Stimulated activated memory B cell treated with anti-CD40 and anti-IgM and Interleukin-4, amounts not matched to agents 10 μg/mL and 1 μg/mL and 100 μg/mL, for 72 hours (primary cell): ENCODE results near the gene HDAC4.

Experiments
- ATAC-seq: fragments of 150-1000 bp; cut with Tn5 transposase; 2 replicates; pipeline ENCODE4 v1.10.0; 2021
- H3K27ac Mint-ChIP-seq: one replicate; pipeline ENCODE4 v1.8.0; 2022; ENCODE audit warnings: mild to moderate bottlenecking, mixed read lengths
- H3K27me3 Mint-ChIP-seq: one replicate; pipeline ENCODE4 v1.8.0; 2022; ENCODE audit warnings: mixed read lengths
- H3K36me3 Mint-ChIP-seq: one replicate; pipeline ENCODE4 v1.8.0; 2022; ENCODE audit warnings: mixed read lengths
- H3K4me1 Mint-ChIP-seq: one replicate; pipeline ENCODE4 v1.8.0; 2022; ENCODE audit warnings: mixed read lengths
- H3K4me3 Mint-ChIP-seq: one replicate; pipeline ENCODE4 v1.8.0; 2022; ENCODE audit warnings: mild to moderate bottlenecking, moderate library complexity, mixed read lengths
- H3K9me3 Mint-ChIP-seq: one replicate; pipeline ENCODE4 v1.8.0; 2022; ENCODE audit warnings: mixed read lengths

Gene HDAC4

DNA sequence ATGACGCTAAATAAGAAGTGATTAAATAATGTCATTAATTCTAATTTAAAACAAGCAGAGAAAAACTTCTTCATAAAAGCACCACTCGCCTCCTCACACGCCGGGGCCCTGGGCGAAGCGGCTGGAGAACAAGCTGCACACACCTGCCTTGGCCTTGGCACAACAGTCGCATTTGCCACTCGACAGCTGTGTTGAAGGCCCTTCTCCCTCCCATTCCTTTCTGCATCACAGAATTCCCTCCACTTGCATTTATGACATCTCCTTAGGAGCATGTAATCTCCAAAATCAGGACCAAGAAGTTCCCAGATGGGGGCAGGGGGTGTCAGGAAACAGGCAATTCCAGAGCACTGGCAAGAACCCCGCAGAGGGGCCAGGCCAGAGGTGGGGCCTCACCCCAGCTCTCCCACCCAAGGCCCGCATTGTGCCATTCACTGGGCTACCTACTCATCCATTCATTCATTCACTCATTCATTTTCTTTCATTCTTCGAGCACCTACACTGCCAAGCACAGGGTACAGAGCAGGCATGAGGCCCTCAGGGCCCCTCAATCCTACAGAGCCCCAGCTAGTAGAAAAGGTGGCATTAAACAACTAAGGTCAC is 6.4 kb downstream of the HDAC4 start:
- peaks cover 33% of the 10 kb centered on the region for H3K4me1 Mint-ChIP-seq

DNA sequence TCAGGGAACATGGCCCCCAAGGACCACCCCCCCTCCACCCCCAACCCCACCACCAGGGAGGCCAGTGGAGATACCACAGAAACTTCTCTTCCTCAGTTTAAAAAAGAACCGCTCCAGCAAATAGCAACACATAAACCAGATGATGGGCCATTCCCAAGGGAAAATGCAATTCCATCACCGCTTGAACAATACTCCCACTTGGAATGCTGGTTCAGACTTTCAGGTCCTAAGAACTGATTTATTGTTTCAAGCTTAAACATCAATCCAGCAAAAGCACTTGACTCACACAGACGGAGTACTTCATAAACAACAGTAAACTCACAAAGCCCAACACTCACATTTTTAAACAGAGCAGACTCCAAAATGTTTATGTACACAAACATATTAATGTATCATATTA is 6.9 kb downstream of the HDAC4 start:
- Mint-ChIP-seq H3K4me1 (peaks cover 28% of the 10 kb centered on the region), H3K27me3 (no peaks in the 10 kb centered on the region), H3K36me3 (peaks cover 14% of the 10 kb centered on the region), H3K4me3 (no peak overlapping the region), H3K9me3 (no peaks in the 10 kb centered on the region), H3K27ac (no peak overlapping the region)
- no peak for ATAC-seq

More for the DNA sequence above, 6.4 kb downstream of the HDAC4 start:
- Mint-ChIP-seq H3K36me3 (peaks cover 9% of the 10 kb centered on the region), H3K9me3 (no peaks in the 10 kb centered on the region), H3K27me3 (no peaks in the 10 kb centered on the region), H3K4me3 (no peak overlapping the region), H3K27ac (no peak overlapping the region)
- ATAC-seq = no peak

DNA sequence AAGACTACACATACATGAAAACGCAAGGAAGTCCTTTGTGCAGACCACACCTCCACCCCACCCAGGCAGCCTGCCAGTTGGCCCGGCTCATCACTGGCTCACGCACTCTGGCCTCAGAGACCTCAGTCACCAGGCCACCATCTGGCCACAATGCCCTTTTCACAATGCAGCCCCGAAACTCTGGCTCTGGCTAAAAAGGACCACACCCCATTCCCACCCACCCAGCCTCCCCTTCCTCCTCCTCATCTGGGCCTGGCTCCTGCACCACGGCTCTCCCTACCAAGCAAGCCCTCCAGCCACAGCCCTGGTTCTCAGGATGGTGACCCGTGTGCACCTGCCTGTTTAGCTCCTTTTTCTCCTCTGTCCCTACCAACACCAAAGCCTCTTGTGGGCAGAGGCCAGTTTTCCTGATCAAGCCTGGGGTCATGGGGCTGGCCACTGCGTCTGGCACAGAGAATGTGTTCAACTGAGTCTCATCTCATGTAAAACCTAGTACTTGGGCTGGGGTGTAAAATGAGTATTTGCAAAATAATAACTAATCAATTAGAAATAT is 7.4 kb downstream of the HDAC4 start:
- ATAC-seq = no peak
- Mint-ChIP-seq H3K9me3 (no peaks in the 10 kb centered on the region), H3K27me3 (no peaks in the 10 kb centered on the region), H3K4me3 (no peak overlapping the region), H3K36me3 (peaks cover 15% of the 10 kb centered on the region), H3K4me1 (peaks cover 27% of the 10 kb centered on the region), H3K27ac (no peak overlapping the region)

DNA sequence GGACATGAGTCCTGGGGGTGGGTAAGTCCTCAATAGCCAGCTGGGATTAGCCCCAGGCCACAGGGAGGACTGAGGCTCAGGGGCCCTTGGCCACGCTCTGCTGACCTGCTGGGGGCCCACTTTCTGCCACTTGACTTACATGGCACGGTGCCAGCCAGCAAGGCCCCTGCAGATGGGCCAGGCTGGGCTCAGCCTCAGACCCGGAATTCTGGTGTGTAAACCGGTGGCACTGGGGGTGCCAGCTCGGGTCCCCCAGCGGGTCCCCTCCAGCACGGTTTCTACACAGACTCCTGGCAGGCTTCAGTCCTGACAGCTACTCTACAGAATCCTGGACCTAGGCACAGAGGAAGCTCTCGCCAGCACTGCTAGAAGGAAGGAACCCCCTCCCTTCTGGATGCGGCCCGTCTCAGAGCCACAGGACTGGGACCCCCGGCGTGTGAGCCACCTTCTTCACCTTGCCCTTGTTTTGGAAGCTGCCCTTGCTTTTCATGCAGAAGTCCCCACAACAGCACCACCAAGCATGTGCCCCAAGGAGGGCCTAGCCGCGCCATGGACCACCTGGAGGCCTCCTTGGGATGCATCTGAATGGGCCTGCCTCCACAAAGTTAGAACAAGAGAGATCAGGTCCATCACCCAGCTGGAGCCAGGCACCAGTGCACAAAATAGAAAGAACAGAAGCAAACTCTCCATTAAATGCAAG is 8.0 kb downstream of the HDAC4 start:
- Mint-ChIP-seq H3K4me1 (peaks cover 23% of the 10 kb centered on the region), H3K27ac (no peak overlapping the region), H3K27me3 (no peaks in the 10 kb centered on the region), H3K9me3 (no peaks in the 10 kb centered on the region), H3K4me3 (no peak overlapping the region), H3K36me3 (peaks cover 15% of the 10 kb centered on the region)
- ATAC-seq = no peak

DNA sequence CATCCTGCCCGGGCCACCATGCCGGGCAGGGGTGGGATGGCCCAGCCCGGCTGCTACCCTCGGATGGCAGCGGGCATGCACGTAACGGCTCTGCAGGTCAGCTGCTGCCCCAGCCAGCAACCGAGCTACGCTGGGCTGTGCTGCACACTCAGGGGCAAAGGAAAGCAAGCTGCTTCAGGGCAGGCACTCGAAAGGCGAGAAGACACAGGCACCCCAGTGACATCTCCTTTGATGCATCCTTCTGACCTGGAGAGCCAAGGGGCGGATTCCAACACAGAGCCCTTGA is 8.8 kb downstream of the HDAC4 start:
- ATAC-seq = no peak

DNA sequence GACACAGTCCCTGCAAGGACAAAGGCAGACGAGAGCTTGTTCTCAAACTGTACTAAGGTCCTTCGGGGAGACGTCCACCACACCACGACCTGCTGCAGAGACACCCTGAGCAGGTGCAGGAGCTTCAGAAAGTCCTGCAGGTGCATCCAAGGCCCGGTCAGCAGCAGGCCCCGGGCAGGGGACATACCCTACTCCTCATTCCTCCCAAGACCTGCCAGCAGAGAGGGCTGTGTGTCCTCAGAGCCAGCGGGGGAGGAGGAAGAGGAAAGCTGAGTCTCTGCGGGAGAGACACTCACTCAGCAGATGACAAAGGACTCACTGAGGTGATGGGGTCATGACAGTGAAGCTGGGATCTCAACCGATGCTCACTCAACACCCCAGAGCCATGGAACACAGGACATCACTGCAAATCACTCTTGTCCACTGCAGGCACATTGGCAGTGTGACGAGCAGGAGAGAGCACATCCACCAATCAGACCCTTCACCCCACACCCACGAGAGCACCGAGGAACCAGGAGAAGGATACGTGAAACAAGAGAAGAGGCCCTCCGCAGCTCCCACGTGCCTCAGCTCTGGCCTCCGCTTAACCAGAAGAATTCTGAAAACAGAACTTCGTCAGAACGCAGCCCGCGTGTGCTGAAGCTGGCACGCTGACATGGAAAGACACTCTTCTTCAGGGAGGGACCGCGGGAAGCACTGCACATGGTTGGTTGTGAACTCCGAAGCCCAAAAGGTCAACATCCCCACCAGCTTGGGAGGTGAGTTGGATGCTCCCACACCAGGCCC is 9.3 kb downstream of the HDAC4 start:
- H3K4me1 Mint-ChIP-seq = peaks cover 11% of the 10 kb centered on the region

More for the DNA sequence above, 8.8 kb downstream of the HDAC4 start:
- Mint-ChIP-seq H3K4me3 (no peak overlapping the region), H3K36me3 (peaks cover 15% of the 10 kb centered on the region), H3K27ac (no peak overlapping the region), H3K4me1 (peaks cover 14% of the 10 kb centered on the region), H3K9me3 (no peaks in the 10 kb centered on the region), H3K27me3 (no peaks in the 10 kb centered on the region)

DNA sequence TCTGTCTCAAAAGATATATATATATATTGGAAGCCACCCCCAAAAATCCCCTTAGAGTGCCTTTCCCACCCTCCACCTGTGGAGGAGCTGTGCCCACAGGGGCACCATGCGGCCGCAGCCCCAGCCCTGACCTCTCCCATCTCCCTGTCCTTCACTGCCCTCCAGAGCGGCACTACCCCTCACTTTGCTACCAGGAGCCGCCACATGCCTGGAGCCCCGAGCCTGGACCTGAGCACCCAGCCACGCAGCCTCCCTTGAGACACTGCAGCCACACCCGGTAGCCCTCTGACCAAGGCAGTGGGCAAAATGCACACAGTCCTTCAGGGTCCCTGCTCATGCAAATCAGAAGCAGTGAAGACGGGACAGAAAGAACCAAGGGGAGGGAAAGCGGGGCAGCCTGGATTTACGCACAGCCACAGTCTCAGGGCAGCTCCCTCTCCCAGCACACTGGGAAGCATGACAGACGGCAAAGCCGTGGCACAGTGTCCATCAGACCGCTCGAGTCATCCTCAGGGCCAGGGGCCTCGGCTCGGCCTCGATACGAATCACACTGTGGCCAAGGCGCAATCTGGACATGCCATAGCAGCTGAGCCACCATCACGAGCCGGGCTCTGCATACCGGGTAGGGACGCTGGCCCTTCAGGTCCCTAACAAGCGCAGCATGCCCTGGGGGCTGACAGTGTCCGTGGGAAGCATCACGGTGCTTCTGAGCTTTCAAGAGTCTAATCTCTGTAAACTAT is 10.1 kb downstream of the HDAC4 start:
- no peak for ATAC-seq
- no peaks in the 10 kb centered on the region for H3K9me3 Mint-ChIP-seq
- H3K4me1 Mint-ChIP-seq = peaks cover 16% of the 10 kb centered on the region
- H3K27me3 Mint-ChIP-seq = no peaks in the 10 kb centered on the region
- H3K27ac Mint-ChIP-seq = no peak overlapping the region
- H3K36me3 Mint-ChIP-seq = peaks cover 19% of the 10 kb centered on the region
- H3K4me3 Mint-ChIP-seq = no peak overlapping the region

More for the DNA sequence above, 9.3 kb downstream of the HDAC4 start:
- Mint-ChIP-seq H3K27ac (no peak overlapping the region), H3K36me3 (peaks cover 15% of the 10 kb centered on the region), H3K9me3 (no peaks in the 10 kb centered on the region), H3K4me3 (no peak overlapping the region), H3K27me3 (no peaks in the 10 kb centered on the region)
- no peak for ATAC-seq

DNA sequence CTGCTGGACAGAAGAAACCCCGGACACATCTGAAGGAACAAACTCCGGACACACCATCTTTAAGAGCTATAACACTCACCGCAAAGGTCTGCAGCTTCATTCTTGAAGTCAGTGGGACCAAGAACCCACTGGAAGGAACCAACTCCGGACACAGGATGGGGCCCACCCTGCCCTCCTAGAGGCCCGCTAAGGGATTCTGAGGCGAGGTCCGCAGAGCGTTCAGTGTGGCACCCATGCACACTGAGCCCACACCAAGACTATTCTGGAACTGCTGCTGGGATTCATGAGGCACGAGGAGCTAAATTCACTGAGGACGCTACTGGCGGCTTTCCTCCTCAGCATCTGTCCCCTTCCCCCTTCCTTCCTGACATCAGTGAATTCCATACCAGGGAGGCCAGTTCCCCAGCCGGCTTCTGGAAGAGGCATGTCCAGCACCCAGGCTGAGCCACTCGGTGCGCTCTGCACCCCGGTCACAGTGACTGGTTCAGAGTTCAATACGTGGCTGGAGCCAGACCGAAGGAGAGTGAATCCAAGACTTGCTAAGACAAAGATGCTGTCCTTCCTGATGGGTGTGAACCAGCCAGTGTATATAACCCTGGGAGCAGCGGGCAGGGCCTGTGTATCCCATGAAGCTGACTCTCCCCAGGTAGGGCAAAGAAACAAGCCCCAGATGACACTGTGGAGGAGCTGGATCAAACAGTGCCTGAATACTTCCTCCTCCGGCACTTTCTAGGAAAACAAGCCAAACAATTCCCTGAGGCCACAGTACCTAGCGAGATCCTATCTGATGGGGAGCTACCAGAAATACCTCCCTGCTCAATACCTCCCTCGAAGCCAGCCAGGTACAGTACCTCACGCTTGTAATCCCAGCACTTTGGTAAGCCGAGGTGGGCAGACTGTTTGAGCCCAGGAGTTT is 11.1 kb downstream of the HDAC4 start:
- ATAC-seq = no peak
- no peaks in the 10 kb centered on the region for H3K27me3 Mint-ChIP-seq
- no peak overlapping the region for H3K27ac Mint-ChIP-seq
- H3K36me3 Mint-ChIP-seq = peaks cover 21% of the 10 kb centered on the region
- H3K4me3 Mint-ChIP-seq = no peak overlapping the region
- H3K9me3 Mint-ChIP-seq = no peaks in the 10 kb centered on the region
- peaks cover 17% of the 10 kb centered on the region for H3K4me1 Mint-ChIP-seq

DNA sequence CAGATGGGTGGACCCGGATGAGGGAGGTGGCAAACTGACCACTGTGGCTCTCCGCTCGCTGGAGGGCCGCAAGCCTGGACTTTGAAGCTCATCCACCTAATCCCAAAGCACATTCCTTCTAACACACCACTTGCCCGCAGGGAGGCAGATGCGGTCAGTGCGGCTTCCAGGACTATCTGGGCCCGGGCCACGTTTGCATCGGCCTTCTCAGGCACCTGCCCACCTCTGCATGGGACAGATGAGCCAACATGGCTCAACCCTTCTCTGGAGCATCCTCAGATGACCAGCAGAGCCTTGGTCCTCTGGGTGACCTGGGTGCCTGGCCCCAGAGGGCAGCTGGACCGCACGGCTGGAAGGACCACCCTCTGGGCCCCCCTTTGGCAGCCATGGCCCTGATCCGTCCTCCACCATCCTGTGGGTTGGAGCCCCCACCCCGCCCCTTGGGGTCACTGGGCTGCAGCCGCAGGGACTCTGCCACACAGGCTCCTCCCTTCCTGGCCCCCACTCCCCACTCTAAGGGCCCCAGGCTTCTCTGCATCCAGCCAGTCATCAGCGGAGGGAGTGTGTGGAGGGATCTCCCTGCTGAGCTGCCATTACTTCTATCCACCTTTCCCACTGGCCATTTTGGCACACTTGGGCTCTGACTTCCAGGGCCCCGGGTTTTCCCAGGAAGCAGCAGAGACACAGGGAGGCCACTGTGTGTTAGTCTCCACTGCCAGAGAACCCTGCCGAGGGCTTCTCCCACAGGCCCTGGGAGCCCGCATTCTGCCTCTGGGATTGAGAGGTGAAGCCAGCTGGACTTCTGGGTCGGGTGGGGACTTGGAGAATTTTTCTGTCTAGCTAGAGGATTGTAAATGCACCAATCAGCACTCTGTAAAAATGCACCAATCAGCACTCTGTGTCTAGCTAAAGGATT is 12.3 kb downstream of the HDAC4 start:
- Mint-ChIP-seq H3K9me3 (no peaks in the 10 kb centered on the region), H3K4me1 (peaks cover 16% of the 10 kb centered on the region), H3K27ac (no peak overlapping the region), H3K27me3 (no peaks in the 10 kb centered on the region), H3K36me3 (peaks cover 21% of the 10 kb centered on the region), H3K4me3 (no peak overlapping the region)
- ATAC-seq = no peak

DNA sequence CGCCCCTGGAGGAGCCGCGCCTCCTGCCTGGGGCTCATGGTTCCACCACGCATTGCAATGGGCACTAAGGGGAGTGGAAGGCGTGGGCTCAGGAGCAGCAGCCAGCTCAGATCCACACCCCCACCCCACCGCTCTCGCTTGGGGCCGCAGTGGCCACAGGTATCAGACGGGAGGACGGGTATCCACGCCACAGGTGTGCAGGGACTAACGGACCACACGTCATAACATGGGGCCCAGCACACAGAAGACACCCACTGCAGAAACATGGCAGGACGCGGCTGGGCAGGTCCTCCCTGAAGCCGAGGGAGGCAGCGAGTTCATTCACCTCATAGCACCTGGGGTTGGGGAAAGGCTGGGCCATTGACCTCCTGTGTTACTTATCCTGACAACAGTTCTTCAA is 13.0 kb downstream of the HDAC4 start:
- ATAC-seq = no peak
- no peaks in the 10 kb centered on the region for H3K9me3 Mint-ChIP-seq
- peaks cover 15% of the 10 kb centered on the region for H3K4me1 Mint-ChIP-seq
- H3K4me3 Mint-ChIP-seq = no peak overlapping the region
- no peak overlapping the region for H3K27ac Mint-ChIP-seq
- H3K36me3 Mint-ChIP-seq = peaks cover 21% of the 10 kb centered on the region
- no peaks in the 10 kb centered on the region for H3K27me3 Mint-ChIP-seq

DNA sequence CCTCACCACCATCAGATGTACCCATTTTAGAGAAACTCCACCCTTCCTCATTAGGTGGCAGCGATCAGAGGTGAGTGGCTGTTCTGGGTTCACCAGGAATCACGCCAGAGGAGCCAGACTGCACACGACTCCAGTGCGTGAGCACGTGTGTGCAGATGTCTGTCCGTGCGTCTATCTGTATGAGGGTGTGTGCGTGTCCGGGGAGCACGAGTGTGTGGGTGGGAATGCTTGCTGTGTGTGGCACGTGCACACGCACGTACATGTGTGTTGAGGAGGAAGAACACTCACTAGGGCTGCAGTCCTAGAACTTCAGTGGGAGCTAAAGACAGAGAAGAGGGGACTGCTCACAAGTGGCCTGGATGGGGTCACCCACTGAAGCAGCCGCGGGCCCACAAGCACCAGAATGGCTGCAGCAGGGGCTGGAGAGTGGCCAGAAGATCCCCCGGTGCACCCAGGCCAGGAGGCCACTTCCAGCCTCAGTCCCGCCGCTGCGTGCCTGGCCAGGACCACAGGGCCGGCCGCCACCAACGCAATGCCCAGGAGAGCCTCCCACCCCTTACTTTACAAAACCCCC is 13.9 kb downstream of the HDAC4 start:
- H3K36me3 Mint-ChIP-seq = peaks cover 21% of the 10 kb centered on the region
- H3K9me3 Mint-ChIP-seq = no peaks in the 10 kb centered on the region
- H3K27ac Mint-ChIP-seq = no peak overlapping the region
- H3K4me3 Mint-ChIP-seq = no peak overlapping the region
- peaks cover 23% of the 10 kb centered on the region for H3K4me1 Mint-ChIP-seq
- H3K27me3 Mint-ChIP-seq = no peaks in the 10 kb centered on the region
- peak; percentile 24 for ATAC-seq

DNA sequence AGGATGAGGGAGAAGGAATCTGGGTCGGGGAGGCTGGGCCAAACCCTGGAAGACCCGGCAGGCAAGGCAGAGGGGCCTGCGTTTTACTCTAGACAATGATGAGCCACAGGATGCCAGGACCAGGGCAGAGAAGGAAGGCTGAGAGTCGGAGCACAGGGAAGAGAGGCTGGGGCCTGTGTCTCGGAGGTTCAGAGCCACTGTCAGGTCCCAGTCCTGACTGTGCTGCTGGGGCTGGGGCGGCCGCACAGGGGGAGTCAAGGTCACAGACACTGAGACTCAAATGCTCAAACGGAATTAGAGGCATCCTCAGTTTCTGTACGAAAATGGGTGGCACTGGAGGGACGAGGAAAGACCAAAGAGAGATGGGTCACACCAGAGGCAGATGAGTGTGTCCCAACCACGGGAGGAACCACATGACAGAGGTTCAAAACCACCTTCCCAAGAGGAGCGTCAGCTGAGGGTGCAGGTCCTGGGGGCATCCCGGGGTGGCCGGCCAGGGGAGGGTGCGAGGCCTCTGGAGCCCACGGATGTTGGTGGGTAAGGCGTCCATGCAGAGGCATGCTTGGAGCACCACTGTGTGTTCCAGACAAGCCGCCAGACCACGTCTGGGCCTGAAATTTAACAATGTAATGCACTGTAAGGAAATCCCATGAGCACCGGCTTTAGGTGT is 14.7 kb downstream of the HDAC4 start:
- no peak overlapping the region for H3K4me3 Mint-ChIP-seq
- H3K9me3 Mint-ChIP-seq = no peaks in the 10 kb centered on the region
- H3K27ac Mint-ChIP-seq = peak overlapping the region; percentile 30
- H3K4me1 Mint-ChIP-seq = peaks cover 31% of the 10 kb centered on the region
- H3K36me3 Mint-ChIP-seq = peaks cover 21% of the 10 kb centered on the region
- no peaks in the 10 kb centered on the region for H3K27me3 Mint-ChIP-seq
- ATAC-seq = no peak
